GM12878 (cell line): ENCODE results near the gene RIPK4. TPM values are rescaled to one million over a fixed set of nuclear protein-coding genes. Genes with fewer than 3 reads are reported as not detected.

Source experiments
- ATAC-seq: fragments of 200-7000 bp; cut with Tn5 transposase; 3 replicates; pipeline ENCODE4 v1.9.1; 2020; ENCODE audit warnings: mild to moderate bottlenecking, moderate library complexity
- BruUV-seq: library from RNA; stranded (reverse); fragments of 400-500 nt; replicated peaks from 2 replicates; lab custom pipeline; 2021; lab: Mats Ljungman, UMichigan
- CTCF ChIA-PET: fragments of 300-600 bp; sonication (Branson Sonifier 250); formaldehyde crosslinking; extraction: SDS; loops from one replicate; lab custom pipeline; 2021; ENCODE audit warnings: inconsistent platforms; lab: Yijun Ruan, JAX
- POLR2A ChIA-PET: fragments of 350-600 bp; formaldehyde crosslinking; extraction: SDS; loops from one replicate; lab custom pipeline; 2021; ENCODE audit warnings: inconsistent platforms; lab: Charles Lee
- RAD21 ChIA-PET: fragments of 300-600 bp; sonication (Branson Sonifier 250); formaldehyde crosslinking; loops from one replicate; lab custom pipeline; 2023; ENCODE audit warnings: antibody characterized with exemption; ENCODE audit not compliant: unreplicated experiment; lab: Charles Lee
- SMC1A ChIA-PET: fragments of 300-600 bp; sonication (Branson Sonifier 250); formaldehyde crosslinking; loops from one replicate; lab custom pipeline; 2023; ENCODE audit not compliant: unreplicated experiment, uncharacterized antibody; lab: Charles Lee
- DNase-seq: peaks from one replicate; pipeline ENCODE4 v3.0.0-alpha.2; 2011; ENCODE audit warnings: low read depth, low spot score
- FAIRE-seq: peaks from 3 replicates; lab custom pipeline; 2011; peaks lifted over from hg19 to GRCh38; lab: Jason Lieb, UNC
- H2AFZ ChIP-seq: 2 replicates; pipeline ENCODE4 v1.6.0; 2011; ENCODE audit warnings: low read depth, low read length, control low read depth; ENCODE audit not compliant: control insufficient read depth
- H3K27ac ChIP-seq: 2 replicates; pipeline ENCODE4 v1.5.1; 2011; ENCODE audit warnings: control low read depth; ENCODE audit not compliant: control insufficient read depth, insufficient read depth
- H3K27me3 ChIP-seq, 2 experiments: replicated peaks in 1 of 2; 2 replicates each; pipeline versions ENCODE4 v1.6.0 to v1.6.1; 2011; ENCODE audit warnings: low read length in 1 of 2; ENCODE audit not compliant: control insufficient read depth in 2 of 2, insufficient read depth in 2 of 2
- H3K36me3 ChIP-seq, 2 experiments: 2 replicates each; pipeline ENCODE4 v1.5.1; 2011; ENCODE audit warnings: low read length in 1 of 2; ENCODE audit not compliant: control insufficient read depth in 2 of 2, insufficient read depth in 2 of 2
- H3K4me1 ChIP-seq: 2 replicates; pipeline ENCODE4 v1.6.1; 2011; ENCODE audit warnings: mild to moderate bottlenecking, low read length, moderate library complexity, mixed read lengths; ENCODE audit not compliant: control insufficient read depth, insufficient read depth
- H3K4me2 ChIP-seq: 2 replicates; pipeline ENCODE4 v1.6.0; 2011; ENCODE audit warnings: control low read depth; ENCODE audit not compliant: control insufficient read depth, insufficient read depth
- H3K4me3 ChIP-seq: fragments of 200-600 bp; sonication (generic); 2 replicates; pipeline ENCODE4 v1.5.1; 2016
- H3K79me2 ChIP-seq: 2 replicates; pipeline ENCODE4 v1.6.0; 2011; ENCODE audit warnings: low read length; ENCODE audit not compliant: control insufficient read depth, insufficient read depth
- H3K9ac ChIP-seq: 2 replicates; pipeline ENCODE4 v1.8.0; 2011; ENCODE audit warnings: low read length, control low read depth, mixed read lengths; ENCODE audit not compliant: control insufficient read depth, insufficient read depth
- H3K9me3 ChIP-seq: replicated peaks from 3 replicates; pipeline ENCODE4 v1.5.1; 2011; ENCODE audit warnings: mild to moderate bottlenecking, low read length; ENCODE audit not compliant: control insufficient read depth, insufficient read depth
- H4K20me1 ChIP-seq: 2 replicates; pipeline ENCODE4 v1.6.0; 2011; ENCODE audit not compliant: control insufficient read depth, insufficient read depth
- ASH2L ChIP-seq: fragments of 300-600, 200-600 bp; sonication (generic); IDR thresholded peaks from 2 replicates; pipeline ENCODE4 v1.6.1; 2017; ENCODE audit warnings: low read depth, mild to moderate bottlenecking, borderline replicate concordance
- ATF7 ChIP-seq: fragments of 450-650 bp; IDR thresholded peaks from 2 replicates; pipeline ENCODE4 v1.6.1; 2016; ENCODE audit warnings: low read depth, mild to moderate bottlenecking
- BACH1 ChIP-seq: fragments of 450-650 bp; IDR thresholded peaks from 2 replicates; pipeline ENCODE4 v1.6.1; 2017; ENCODE audit warnings: mild to moderate bottlenecking, borderline replicate concordance
- BCL11A ChIP-seq: IDR thresholded peaks from 2 replicates; pipeline ENCODE4 v1.6.1; 2011; ENCODE audit warnings: low read depth, low read length
- CHD1 ChIP-seq: IDR thresholded peaks from 2 replicates; pipeline ENCODE4 v1.6.1; 2012; ENCODE audit warnings: low read depth, low read length, improper control_type of control experiment
- EED ChIP-seq: sonication (generic); IDR thresholded peaks from 2 replicates; pipeline ENCODE4 v1.6.1; 2016; ENCODE audit warnings: antibody characterized with exemption, low read depth
- ESRRA ChIP-seq: IDR thresholded peaks from 2 replicates; pipeline ENCODE4 v1.6.1; 2012; ENCODE audit warnings: mild to moderate bottlenecking, low read length, improper control_type of control experiment
- IRF4 ChIP-seq: IDR thresholded peaks from 2 replicates; pipeline ENCODE4 v1.6.1; 2011; ENCODE audit warnings: low read depth, low read length
- NR2C2 ChIP-seq: IDR thresholded peaks from 2 replicates; pipeline ENCODE4 v1.6.1; 2011; ENCODE audit warnings: borderline replicate concordance, low read depth; ENCODE audit not compliant: control insufficient read depth, insufficient read length
- RFX5 ChIP-seq: IDR thresholded peaks from 2 replicates; pipeline ENCODE4 v1.6.1; 2011; ENCODE audit warnings: low read depth, low read length, improper control_type of control experiment
- SUZ12 ChIP-seq: fragments of 200-600 bp; sonication (generic); IDR thresholded peaks from one replicate; pipeline ENCODE4 v1.6.1; 2018; ENCODE audit warnings: antibody characterized with exemption, mild to moderate bottlenecking; ENCODE audit not compliant: unreplicated experiment
- TCF7 ChIP-seq: IDR thresholded peaks from 2 replicates; pipeline ENCODE4 v1.6.1; 2014; ENCODE audit warnings: antibody characterized with exemption, borderline replicate concordance
- ZNF384 ChIP-seq: IDR thresholded peaks from 2 replicates; pipeline ENCODE4 v1.6.1; 2012; ENCODE audit warnings: low read depth, mild to moderate bottlenecking, low read length, improper control_type of control experiment, borderline replicate concordance
- ZSCAN29 ChIP-seq: fragments of 450-650 bp; IDR thresholded peaks from 2 replicates; pipeline ENCODE4 v1.6.1; 2017; ENCODE audit warnings: mild to moderate bottlenecking, moderate library complexity
- WGBS: methylation state at CpG from one replicate; pipeline ENCODE4 v1.1.6; 2016; ENCODE audit warnings: low lambda C conversion rate; ENCODE audit not compliant: insufficient replicate concordance, insufficient coverage; ENCODE audit errors: missing lambda C conversion rate; 5-methylcytosine and 5-hydroxymethylcytosine counted together
- in situ Hi-C: fragments of 300-500 bp; cut with MboI; formaldehyde crosslinking; loops from 9 replicates; pipeline ENCODE4 v1.14.3; 2018; ENCODE audit warnings: mixed read lengths
- intact Hi-C: fragments of 100-400 bp; cut with micrococcal nuclease; formaldehyde crosslinking; loops from one replicate; pipeline ENCODE4 v1.14.2; 2022; ENCODE audit not compliant: unreplicated experiment
- polyA plus RNA-seq, 11 experiments: library from polyadenylated mRNA; depleted of rRNA in 4 of 11; unstranded in 6 of 11; stranded (reverse) in 5 of 11; fragments of >200 nt; fragmentation: Nextera tagmentation in 4 of 11; fragmentation: Illumina TruSeq in 1 of 11; extraction: Ambion mirVana in 4 of 11; extraction: Trizol in 1 of 11; gene quantifications; 1 replicate in 1 of 11; 2 replicates in 10 of 11; pipeline versions ENCODE4 v1.2.1 to v1.2.3, GENCODE V29; 2011 to 2016; ENCODE audit warnings: inconsistent platforms in 2 of 11, missing spikeins in 2 of 11, low read depth in 1 of 11
- total RNA-seq, 4 experiments: library from RNA; depleted of rRNA in 3 of 4; stranded (reverse); fragments of >200 nt in 3 of 4; fragmentation: Illumina TruSeq in 1 of 4; extraction: Trizol in 1 of 4; gene quantifications; 2 replicates each; pipeline versions ENCODE4 v1.2.1 to v1.2.3, GENCODE V29; 2013 to 2021
- TF ChIP-seq, protein P1 (sequence below): IDR thresholded peaks from 2 replicates; pipeline ENCODE4 v1.6.1; 2012; ENCODE audit warnings: low read depth, low read length, improper control_type of control experiment
- TF ChIP-seq, protein P2 (sequence below): IDR thresholded peaks from 2 replicates; pipeline ENCODE4 v1.6.1; 2012; ENCODE audit warnings: low read length, inconsistent platforms

RIPK4 gene
- total and polyA plus RNA-seq, 10 of the 15 experiments (the other 5 are each of a cell fraction or from before 2014, with no cell fraction given), result 0.05 TPM; not detected in 9

DNA sequence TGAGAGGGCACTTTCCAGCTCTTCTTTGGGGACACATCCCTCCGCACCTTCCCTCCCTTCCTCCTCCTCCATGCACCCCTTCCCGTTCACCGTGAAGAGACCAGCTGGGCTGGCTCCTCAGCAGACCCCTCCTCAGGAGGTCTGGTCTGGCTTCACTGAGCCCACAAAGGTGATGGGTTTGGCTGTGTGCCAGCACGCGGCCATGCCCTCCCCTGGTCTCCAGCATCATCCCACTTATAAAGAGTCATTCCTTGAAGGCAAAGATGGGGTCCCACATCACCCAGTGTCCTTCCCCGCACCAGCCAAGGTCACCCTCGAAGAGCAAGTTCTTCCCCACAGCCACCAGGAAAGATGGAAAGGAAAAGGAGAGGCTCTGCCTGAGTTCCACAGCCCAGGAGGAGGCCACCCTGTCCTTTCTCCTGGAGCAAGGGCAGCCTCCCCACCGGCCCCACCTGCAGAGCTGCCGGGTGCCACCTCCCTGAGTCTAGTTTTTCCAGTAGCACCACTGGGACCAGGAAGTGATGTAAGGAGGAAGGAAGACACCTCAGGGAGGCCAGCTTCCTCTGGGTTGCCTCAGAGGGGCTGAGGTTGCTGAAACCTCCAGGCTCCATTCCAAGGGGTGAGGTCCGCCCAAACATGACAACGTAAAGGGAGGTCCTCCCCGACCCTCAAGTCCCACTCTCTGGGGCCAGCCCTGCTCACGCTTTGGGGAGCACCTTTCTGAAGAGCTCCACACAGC, 32.7 kb downstream of the RIPK4 start:
- no peak overlapping the region for H3K4me3 ChIP-seq
- H3K27me3 ChIP-seq, result peaks cover 0 to 1% of the 10 kb centered on the region in 2 experiments; a peak in 2 of 4 replicates
- no peaks in the 10 kb centered on the region for H4K20me1 ChIP-seq
- H3K9me3 ChIP-seq, result no peaks in the 10 kb centered on the region; the same call in 2 of the 3 replicates
- 44% methylated on average over 13 of the region's 13 CpGs for WGBS
- DNase-seq (no peak), FAIRE-seq (no peak), ATAC-seq (no peak)
- intact Hi-C loops (no loop called here), in situ Hi-C loops (no loop called here)
- H3K9ac ChIP-seq, result no peak overlapping the region
- no TSS peak for BruUV-seq
- H3K79me2 ChIP-seq, result no peaks in the 10 kb centered on the region
- H3K4me2 ChIP-seq, result no peak overlapping the region
- H3K36me3 ChIP-seq, result no peaks in the 10 kb centered on the region
- no peaks in the 10 kb centered on the region for H3K4me1 ChIP-seq
- POLR2A ChIA-PET, result no interaction called here
- H3K27ac ChIP-seq, result no peak overlapping the region
- SMC1A ChIA-PET, result no interaction called here
- no peak overlapping the region for H2AFZ ChIP-seq
- RAD21 ChIA-PET, result no interaction called here
- CTCF ChIA-PET, result interaction anchor here (1.0 kb wide), 1 partner anchor 12 kb away, joined by 4 read pairs; no protein-coding TSS in a partner anchor
- TF ChIP-seq BACH1 (no peak), ZSCAN29 (no peak), ESRRA (no peak), BCL11A (no peak), TCF7 (no peak), ATF7 (no peak), RFX5 (no peak), SUZ12 (no peak), NR2C2 (no peak), ZNF384 (no peak), IRF4 (no peak), CHD1 (no peak), ASH2L (no peak), EED (no peak)
- TF ChIP-seq, protein P1, sequence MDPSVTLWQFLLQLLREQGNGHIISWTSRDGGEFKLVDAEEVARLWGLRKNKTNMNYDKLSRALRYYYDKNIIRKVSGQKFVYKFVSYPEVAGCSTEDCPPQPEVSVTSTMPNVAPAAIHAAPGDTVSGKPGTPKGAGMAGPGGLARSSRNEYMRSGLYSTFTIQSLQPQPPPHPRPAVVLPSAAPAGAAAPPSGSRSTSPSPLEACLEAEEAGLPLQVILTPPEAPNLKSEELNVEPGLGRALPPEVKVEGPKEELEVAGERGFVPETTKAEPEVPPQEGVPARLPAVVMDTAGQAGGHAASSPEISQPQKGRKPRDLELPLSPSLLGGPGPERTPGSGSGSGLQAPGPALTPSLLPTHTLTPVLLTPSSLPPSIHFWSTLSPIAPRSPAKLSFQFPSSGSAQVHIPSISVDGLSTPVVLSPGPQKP, result no peak
- TF ChIP-seq, protein P2, sequence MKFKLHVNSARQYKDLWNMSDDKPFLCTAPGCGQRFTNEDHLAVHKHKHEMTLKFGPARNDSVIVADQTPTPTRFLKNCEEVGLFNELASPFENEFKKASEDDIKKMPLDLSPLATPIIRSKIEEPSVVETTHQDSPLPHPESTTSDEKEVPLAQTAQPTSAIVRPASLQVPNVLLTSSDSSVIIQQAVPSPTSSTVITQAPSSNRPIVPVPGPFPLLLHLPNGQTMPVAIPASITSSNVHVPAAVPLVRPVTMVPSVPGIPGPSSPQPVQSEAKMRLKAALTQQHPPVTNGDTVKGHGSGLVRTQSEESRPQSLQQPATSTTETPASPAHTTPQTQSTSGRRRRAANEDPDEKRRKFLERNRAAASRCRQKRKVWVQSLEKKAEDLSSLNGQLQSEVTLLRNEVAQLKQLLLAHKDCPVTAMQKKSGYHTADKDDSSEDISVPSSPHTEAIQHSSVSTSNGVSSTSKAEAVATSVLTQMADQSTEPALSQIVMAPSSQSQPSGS, result no peak
- TF ChIP-seq, all 136 proteins: peak for 0
